Skeletal muscle tissue (tissue), 4 donors: ENCODE data around the gene LZTS2. TPM values are rescaled to one million over a fixed set of nuclear protein-coding genes. Genes with fewer than 3 reads are reported as not detected.

Experiments
- H3K27ac ChIP-seq: one replicate; pipeline ENCODE4 v1.7.0; 2013; ENCODE audit warnings: mild to moderate bottlenecking, low read depth, low read length, inconsistent platforms
- H3K27me3 ChIP-seq, 3 donors: one replicate each; pipeline ENCODE4 v1.7.0; 2013; ENCODE audit warnings: low read length in 3 of 3; ENCODE audit not compliant: control insufficient read depth in 3 of 3, insufficient read depth in 3 of 3
- H3K36me3 ChIP-seq, 3 donors: one replicate each; pipeline ENCODE4 v1.7.0; 2013; ENCODE audit warnings: low read length in 3 of 3; ENCODE audit not compliant: control insufficient read depth in 3 of 3, insufficient read depth in 3 of 3
- H3K4me1 ChIP-seq, 3 donors: one replicate each; pipeline ENCODE4 v1.7.0; 2013; ENCODE audit warnings: low read length in 3 of 3, mild to moderate bottlenecking in 3 of 3; ENCODE audit not compliant: control insufficient read depth in 3 of 3, insufficient read depth in 3 of 3
- H3K4me3 ChIP-seq, 3 donors: one replicate each; pipeline ENCODE4 v1.7.0; 2013; ENCODE audit warnings: low read length in 3 of 3
- H3K9ac ChIP-seq, 3 donors: one replicate each; pipeline ENCODE4 v1.7.0; 2013; ENCODE audit warnings: low read length in 3 of 3, mild to moderate bottlenecking in 3 of 3, moderate library complexity in 2 of 3, low read depth in 1 of 3
- H3K9me3 ChIP-seq, 3 donors: one replicate each; pipeline ENCODE4 v1.7.0; 2013; ENCODE audit warnings: low read length in 3 of 3; ENCODE audit not compliant: control insufficient read depth in 3 of 3
- total RNA-seq: library from RNA; depleted of rRNA; stranded (reverse); fragments of >200 nt; gene quantifications from one replicate; pipeline ENCODE4 v1.2.3, GENCODE V29; 2014
- donor health status: Osteomylitis.

The LZTS2 gene
- total RNA-seq, 1 donor from 2014 or later = 37.6 TPM

DNA sequence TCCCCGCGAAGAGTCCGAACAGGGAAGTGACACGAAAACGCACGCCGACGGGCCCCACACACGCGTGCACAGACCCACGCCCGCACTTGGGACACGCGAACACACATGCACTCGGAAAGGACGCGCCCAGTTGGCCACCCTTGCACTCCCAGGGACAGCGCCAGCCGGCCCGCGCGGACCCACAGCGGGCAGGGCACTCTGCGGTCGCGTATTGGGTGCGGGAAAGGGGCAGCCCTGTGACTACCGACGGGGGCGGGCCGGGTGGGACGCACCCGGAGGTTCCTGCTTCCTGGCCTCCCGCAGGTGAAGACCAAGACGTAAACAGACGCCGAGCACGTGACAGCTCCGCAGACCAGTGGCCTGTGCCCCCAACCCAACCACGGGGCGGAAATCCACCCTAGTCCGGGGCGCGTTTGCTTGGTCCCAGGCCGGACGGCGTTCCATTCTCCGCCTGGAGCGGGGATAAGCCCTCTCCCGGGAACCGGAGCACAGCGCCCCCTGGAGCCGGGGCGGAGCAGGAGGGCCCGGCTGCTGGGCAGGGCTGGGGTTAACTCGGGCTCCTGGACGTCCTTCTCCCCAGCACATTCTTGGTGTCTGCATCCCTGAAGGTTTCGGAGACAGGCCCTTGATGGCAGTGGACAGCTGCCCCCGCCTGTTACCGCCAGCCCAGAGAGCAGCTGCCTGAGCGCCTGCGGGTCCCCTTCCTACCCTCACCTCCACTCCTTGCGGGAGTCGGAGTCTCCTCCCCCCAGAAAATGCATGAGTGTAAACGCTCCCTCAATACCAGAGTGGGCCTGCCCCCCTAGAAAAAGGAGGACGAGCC lies 2.0 kb upstream of the LZTS2 start:
- H3K9me3 ChIP-seq = no peaks in the 10 kb centered on the region
- peak overlapping the region; percentile 95 for H3K27ac ChIP-seq
- H3K9ac ChIP-seq = peak overlapping the region; percentile 86 to 98 (median 87)
- H3K36me3 ChIP-seq = peaks cover 10 to 13% (median 11%) of the 10 kb centered on the region in 3 donors
- H3K4me3 ChIP-seq = peak overlapping the region; percentile 72 to 86 (median 84)
- H3K27me3 ChIP-seq = no peaks in the 10 kb centered on the region
- H3K4me1 ChIP-seq = peaks cover 34 to 51% (median 39%) of the 10 kb centered on the region in 3 donors

DNA sequence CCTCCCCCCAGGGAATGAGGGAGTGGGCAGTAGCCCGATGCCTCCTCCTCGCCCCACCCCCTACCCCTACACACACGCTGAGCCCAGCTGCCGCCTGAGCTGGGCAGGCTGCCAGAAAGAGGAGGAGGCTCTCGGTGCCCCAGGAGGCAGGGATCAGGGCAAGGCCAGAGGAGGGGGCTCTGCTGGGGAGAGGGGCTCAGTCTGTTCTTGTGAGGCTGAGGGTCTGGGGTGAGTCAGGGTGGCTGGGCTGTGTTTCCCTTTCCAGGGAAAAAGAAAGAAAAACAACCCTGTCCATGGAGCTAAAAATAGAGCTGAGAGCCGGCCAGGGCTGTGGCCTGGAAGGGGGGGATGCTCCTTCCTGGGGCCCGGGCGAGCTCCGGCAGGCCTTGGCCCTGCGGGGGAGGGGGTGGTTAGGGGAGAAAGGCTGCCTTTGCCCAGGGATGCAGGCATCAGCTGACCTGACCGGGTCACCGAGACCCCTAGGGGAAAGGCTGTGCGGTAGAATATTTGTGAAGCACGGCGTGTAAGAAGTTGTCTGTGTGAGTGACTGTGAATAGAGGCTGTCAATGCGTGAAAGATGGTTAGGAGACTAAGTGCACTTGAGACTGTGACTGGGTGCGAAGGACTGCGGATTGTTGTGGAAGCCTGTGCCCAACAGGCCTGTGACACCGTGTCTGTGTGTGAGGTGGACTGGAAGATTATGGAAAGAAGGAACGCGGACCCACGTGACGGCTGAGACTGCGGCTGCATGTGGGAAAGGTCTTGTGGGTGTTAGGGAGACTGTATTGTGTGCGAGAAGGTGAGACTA lies 1.2 kb upstream of the LZTS2 start:
- Histone ChIP-seq H3K4me3 (peak overlapping the region; percentile 72 to 86 (median 84)), H3K27ac (peak overlapping the region; percentile 95), H3K4me1 (peaks cover 42 to 58% (median 47%) of the 10 kb centered on the region in 3 donors), H3K9ac (peak overlapping the region; percentile 86 to 98 (median 87)), H3K27me3 (no peaks in the 10 kb centered on the region), H3K9me3 (no peaks in the 10 kb centered on the region), H3K36me3 (peaks cover 16% of the 10 kb centered on the region in 3 donors)

DNA sequence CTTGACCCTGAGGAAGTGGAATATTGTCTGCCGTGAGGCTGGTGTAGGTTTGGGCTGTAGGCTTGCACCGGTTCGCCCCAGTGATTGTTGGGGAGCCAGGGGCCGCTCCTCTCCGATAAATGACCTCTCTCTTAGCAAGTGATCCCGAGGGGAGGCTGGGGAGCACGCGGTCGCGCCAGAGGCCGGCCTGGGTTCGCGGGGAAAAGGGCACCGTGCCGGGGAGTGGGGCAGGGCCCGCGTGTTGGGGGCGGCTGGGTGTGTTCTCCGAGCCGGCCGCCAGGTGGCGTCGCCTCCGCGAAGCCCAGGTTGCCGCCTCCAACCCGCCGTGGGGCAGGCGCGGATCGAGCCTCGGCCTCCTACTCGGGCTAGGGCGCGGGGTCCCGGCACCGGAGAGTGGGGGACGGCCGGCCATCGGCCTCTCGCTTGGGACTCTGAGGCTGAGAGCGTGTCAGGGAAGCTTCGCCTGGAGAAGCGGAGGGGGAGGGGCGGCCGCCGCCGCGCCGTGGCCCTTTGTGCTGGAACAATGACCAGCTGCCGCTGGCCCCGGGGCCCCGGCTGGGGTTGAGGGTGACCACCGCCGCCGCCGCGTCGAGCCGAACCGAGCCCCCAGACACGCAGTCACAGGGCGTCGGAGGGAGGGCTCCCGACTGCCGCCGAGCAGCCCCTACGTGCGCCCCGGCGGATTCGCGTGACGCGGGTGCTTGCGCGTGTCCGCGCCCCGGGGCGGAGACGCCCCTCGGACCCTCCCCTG lies 442 bp upstream of the LZTS2 start:
- peaks cover 14 to 17% (median 16%) of the 10 kb centered on the region in 3 donors for H3K36me3 ChIP-seq
- H3K9me3 ChIP-seq = no peaks in the 10 kb centered on the region
- no peaks in the 10 kb centered on the region for H3K27me3 ChIP-seq
- H3K4me1 ChIP-seq = peaks cover 45 to 66% (median 55%) of the 10 kb centered on the region in 3 donors
- peak overlapping the region; percentile 95 for H3K27ac ChIP-seq
- peak overlapping the region; percentile 72 to 86 (median 84) for H3K4me3 ChIP-seq
- H3K9ac ChIP-seq = peak overlapping the region; percentile 86 to 98 (median 87)

DNA sequence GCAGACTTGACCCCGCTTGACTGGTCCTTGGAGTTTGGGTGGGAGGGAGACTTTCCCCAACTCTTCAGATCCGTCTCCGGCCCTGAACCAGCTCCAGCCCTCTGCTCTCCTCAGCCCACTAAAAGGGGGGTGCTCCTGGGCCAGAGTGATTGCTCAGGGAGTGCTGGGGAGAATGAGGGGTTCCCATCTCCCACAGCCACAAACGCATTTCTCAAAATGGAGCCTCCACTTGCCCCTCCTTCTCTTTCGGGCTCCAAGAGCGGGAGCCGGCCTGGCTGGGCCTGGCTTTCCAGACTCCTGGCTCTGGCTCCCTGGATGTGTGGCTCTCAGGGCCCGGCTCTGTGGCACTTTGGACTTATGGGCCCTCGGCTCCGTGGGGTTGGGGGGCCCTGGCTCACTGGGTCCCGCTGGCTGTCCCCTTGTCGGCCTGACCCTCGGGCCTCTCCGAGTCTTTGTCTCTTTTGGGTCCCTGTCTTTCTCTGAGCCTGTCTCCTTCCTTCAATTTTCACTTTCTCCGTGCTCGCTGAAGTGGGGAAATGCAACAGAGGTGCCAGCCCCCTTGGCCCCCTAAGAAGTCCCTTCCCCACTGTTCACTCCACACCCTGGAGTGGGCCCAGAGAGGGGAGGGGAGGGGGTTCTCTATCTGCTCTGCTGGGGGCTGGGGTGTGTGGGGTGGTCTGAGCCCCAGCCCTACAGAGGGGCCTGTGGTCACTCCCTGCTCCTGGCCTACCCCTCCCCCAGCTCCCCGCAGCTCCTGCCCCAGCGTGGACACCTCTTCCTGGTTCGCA lies 713 bp downstream of the LZTS2 start:
- peaks cover 17 to 23% (median 23%) of the 10 kb centered on the region in 3 donors for H3K36me3 ChIP-seq
- no peaks in the 10 kb centered on the region for H3K27me3 ChIP-seq
- no peaks in the 10 kb centered on the region for H3K9me3 ChIP-seq
- peak overlapping the region; percentile 86 to 99 (median 99) for H3K9ac ChIP-seq
- H3K4me1 ChIP-seq = peaks cover 49 to 67% (median 61%) of the 10 kb centered on the region in 3 donors
- H3K4me3 ChIP-seq = peak overlapping the region; percentile 72 to 89 (median 85)
- H3K27ac ChIP-seq = peak overlapping the region; percentile 95

DNA sequence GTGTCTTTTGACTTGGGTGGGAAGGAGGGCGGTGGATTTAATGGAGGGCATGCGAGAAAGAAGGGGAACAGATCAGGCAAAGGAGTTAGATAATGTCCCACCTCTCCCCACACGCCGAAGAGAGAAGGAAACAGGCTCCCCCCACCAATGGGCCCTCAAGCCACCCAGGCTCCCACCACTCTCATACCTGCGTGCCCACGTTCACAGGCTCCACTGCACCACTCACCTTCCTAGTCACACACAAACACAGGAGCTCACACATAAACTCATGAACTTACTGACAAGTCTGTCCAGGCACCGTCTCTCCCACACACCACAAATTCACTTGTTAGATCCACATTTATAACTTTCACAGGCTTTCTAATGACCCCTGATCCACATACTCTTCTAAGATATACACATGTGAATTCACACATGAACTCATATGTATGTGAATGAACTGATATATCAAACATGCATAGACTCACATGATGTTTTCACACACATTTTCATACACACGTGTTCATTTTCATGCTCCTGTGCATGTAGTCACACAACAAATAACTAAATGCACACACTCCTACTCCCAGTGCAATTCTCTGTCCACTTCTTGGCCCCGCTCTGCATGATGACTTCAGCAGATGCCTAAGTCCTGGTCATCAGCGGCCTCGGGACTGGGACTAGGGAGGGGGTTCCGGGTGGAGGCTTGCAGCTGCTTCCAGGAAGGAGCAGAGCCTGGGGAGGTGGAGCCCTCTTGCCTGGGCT lies 1.5 kb downstream of the LZTS2 start:
- H3K36me3 ChIP-seq = peaks cover 23 to 31% (median 28%) of the 10 kb centered on the region in 3 donors
- peak overlapping the region; percentile 95 for H3K27ac ChIP-seq
- H3K4me1 ChIP-seq = peaks cover 54 to 67% (median 65%) of the 10 kb centered on the region in 3 donors
- H3K9ac ChIP-seq = peak overlapping the region; percentile 86 to 99 (median 99)
- H3K27me3 ChIP-seq = no peaks in the 10 kb centered on the region
- H3K4me3 ChIP-seq = peak overlapping the region; percentile 72 to 89 (median 85)
- H3K9me3 ChIP-seq = no peaks in the 10 kb centered on the region

DNA sequence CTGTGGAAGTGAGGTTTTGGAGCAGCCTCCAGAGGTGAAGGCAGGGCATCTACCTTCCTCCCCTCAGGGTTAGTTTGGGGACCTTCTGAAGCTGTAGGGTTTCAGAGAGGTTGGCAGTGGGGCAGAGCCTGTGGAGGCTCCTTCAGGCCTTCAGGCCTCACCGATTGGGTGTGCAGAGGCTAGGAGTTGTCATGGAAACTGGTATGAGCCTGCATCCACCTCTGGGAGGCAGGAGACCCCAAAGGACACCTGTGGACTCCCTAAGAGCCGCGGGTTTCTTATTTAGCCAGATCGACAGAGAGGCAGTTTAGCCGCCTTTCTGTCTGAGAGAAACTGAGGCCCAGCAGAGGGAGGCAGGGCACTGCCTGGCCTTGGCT lies 2.0 kb downstream of the LZTS2 start:
- Histone ChIP-seq H3K9ac (peak overlapping the region; percentile 45 to 99 (median 86)), H3K27me3 (no peaks in the 10 kb centered on the region), H3K4me1 (peaks cover 50 to 62% (median 60%) of the 10 kb centered on the region in 3 donors), H3K9me3 (no peaks in the 10 kb centered on the region), H3K27ac (peak overlapping the region; percentile 95), H3K36me3 (peaks cover 27 to 35% (median 31%) of the 10 kb centered on the region in 3 donors), H3K4me3 (peak overlapping the region; percentile 42 to 89 (median 85))

DNA sequence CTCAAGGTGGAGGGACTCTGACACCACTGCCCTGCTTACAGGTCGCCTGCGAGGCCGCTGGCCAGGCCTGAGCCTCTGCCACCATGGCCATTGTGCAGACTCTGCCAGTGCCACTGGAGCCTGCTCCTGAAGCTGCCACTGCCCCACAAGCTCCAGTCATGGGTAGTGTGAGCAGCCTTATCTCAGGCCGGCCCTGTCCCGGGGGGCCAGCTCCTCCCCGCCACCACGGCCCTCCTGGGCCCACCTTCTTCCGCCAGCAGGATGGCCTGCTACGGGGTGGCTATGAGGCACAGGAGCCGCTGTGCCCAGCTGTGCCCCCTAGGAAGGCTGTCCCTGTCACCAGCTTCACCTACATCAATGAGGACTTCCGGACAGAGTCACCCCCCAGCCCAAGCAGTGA lies 2.8 kb downstream of the LZTS2 start:
- peaks cover 48 to 66% (median 58%) of the 10 kb centered on the region in 3 donors for H3K4me1 ChIP-seq
- H3K27ac ChIP-seq = peak overlapping the region; percentile 95
- H3K27me3 ChIP-seq = no peaks in the 10 kb centered on the region
- peak overlapping the region in 2 of 3 donors; percentile 42 to 89 for H3K4me3 ChIP-seq
- no peaks in the 10 kb centered on the region for H3K9me3 ChIP-seq
- H3K9ac ChIP-seq = peak overlapping the region; percentile 45 to 99 (median 86)
- peaks cover 30 to 43% (median 39%) of the 10 kb centered on the region in 3 donors for H3K36me3 ChIP-seq

DNA sequence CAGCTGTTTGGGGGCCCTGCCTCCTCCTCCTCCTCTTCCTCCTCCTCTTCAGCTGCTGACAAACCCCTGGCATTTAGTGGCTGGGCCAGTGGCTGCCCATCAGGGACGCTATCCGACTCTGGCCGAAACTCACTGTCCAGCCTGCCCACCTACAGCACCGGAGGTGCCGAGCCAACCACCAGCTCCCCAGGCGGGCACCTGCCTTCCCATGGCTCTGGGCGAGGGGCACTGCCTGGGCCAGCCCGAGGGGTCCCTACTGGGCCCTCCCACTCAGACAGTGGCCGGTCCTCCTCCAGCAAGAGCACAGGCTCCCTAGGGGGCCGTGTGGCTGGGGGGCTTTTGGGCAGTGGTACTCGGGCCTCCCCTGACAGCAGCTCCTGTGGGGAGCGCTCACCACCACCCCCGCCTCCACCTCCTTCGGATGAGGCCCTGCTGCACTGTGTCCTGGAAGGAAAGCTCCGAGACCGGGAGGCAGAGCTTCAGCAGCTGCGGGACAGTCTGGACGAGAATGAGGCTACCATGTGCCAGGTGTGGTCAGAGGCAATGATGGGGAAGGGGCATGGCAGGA lies 4.1 kb downstream of the LZTS2 start:
- H3K27me3 ChIP-seq = no peaks in the 10 kb centered on the region
- H3K9me3 ChIP-seq = no peaks in the 10 kb centered on the region
- H3K36me3 ChIP-seq = peaks cover 30 to 43% (median 39%) of the 10 kb centered on the region in 3 donors
- H3K4me3 ChIP-seq = no peak overlapping the region
- peak overlapping the region; percentile 6 for H3K27ac ChIP-seq
- H3K9ac ChIP-seq = peak overlapping the region in 2 of 3 donors; percentile 20 to 86
- peaks cover 46 to 63% (median 50%) of the 10 kb centered on the region in 3 donors for H3K4me1 ChIP-seq
